Activated naive CD4-positive, alpha-beta T cell treated with anti-CD3 and anti-CD28 coated beads, Interleukin-2, amount 50 U/mL, for 24 hours (primary cell): Measurements from ENCODE around the gene ZBTB39.

ENCODE experiments used
- H3K27ac Mint-ChIP-seq: one replicate; pipeline ENCODE4 v1.8.0; 2021; ENCODE audit warnings: mild to moderate bottlenecking, mixed read lengths
- H3K27me3 Mint-ChIP-seq: one replicate; pipeline ENCODE4 v1.8.0; 2021; ENCODE audit warnings: mixed read lengths
- H3K36me3 Mint-ChIP-seq: one replicate; pipeline ENCODE4 v1.8.0; 2021; ENCODE audit warnings: mixed read lengths
- H3K4me1 Mint-ChIP-seq: one replicate; pipeline ENCODE4 v1.8.0; 2021; ENCODE audit warnings: mixed read lengths
- H3K4me3 Mint-ChIP-seq: one replicate; pipeline ENCODE4 v1.8.0; 2021; ENCODE audit warnings: mild to moderate bottlenecking, mixed read lengths
- H3K9me3 Mint-ChIP-seq: one replicate; pipeline ENCODE4 v1.8.0; 2021; ENCODE audit warnings: mixed read lengths

Gene ZBTB39

GRCh38 chr12:57016348-57016747 is 10.0 kb upstream of the ZBTB39 start, which contains the start of gene TAC3:
Gene TAC3, minus strand, starts transcription at chr12:57016529. Its CDS starts 732 bp downstream, at chr12:57015797.
- Mint-ChIP-seq H3K4me3 (no peak within 1 kb of the TSS), H3K27me3 (no peaks in the 10 kb centered on the region), H3K9me3 (no peaks in the 10 kb centered on the region), H3K4me1 (peaks cover 60% of the 10 kb centered on the region), H3K27ac (peak within 1 kb of the TSS; percentile 73), H3K36me3 (no peaks in the 10 kb centered on the region)

GRCh38 chr12:57012600-57013465 is 6.5 kb upstream of the ZBTB39 start:
- peaks cover 62% of the 10 kb centered on the region for H3K4me1 Mint-ChIP-seq
- no peaks in the 10 kb centered on the region for H3K27me3 Mint-ChIP-seq
- H3K36me3 Mint-ChIP-seq: no peaks in the 10 kb centered on the region
- H3K4me3 Mint-ChIP-seq: no peak overlapping the region
- peak overlapping the region; percentile 18 for H3K27ac Mint-ChIP-seq
- H3K9me3 Mint-ChIP-seq: no peaks in the 10 kb centered on the region

GRCh38 chr12:57011438-57012424 is 5.4 kb upstream of the ZBTB39 start:
- H3K9me3 Mint-ChIP-seq: no peaks in the 10 kb centered on the region
- peaks cover 73% of the 10 kb centered on the region for H3K4me1 Mint-ChIP-seq
- no peaks in the 10 kb centered on the region for H3K36me3 Mint-ChIP-seq
- peak overlapping the region; percentile 84 for H3K27ac Mint-ChIP-seq
- H3K27me3 Mint-ChIP-seq: no peaks in the 10 kb centered on the region
- peak overlapping the region; percentile 53 for H3K4me3 Mint-ChIP-seq

GRCh38 chr12:57010627-57011247 is 4.4 kb upstream of the ZBTB39 start:
- no peaks in the 10 kb centered on the region for H3K36me3 Mint-ChIP-seq
- H3K4me1 Mint-ChIP-seq: peaks cover 77% of the 10 kb centered on the region
- H3K9me3 Mint-ChIP-seq: no peaks in the 10 kb centered on the region
- H3K4me3 Mint-ChIP-seq: peak overlapping the region; percentile 53
- H3K27me3 Mint-ChIP-seq: no peaks in the 10 kb centered on the region
- no peak overlapping the region for H3K27ac Mint-ChIP-seq

- H3K9me3 Mint-ChIP-seq: no peaks in the 10 kb centered on the region
- peaks cover 81% of the 10 kb centered on the region for H3K4me1 Mint-ChIP-seq
- peak overlapping the region; percentile 5 for H3K4me3 Mint-ChIP-seq
- peak overlapping the region; percentile 87 for H3K27ac Mint-ChIP-seq
- H3K27me3 Mint-ChIP-seq: no peaks in the 10 kb centered on the region
- H3K36me3 Mint-ChIP-seq: no peaks in the 10 kb centered on the region
Measured at GRCh38 chr12:57009949-57010626, 3.7 kb upstream of the ZBTB39 start.

- Mint-ChIP-seq H3K27ac (peak overlapping the region; percentile 25), H3K27me3 (no peaks in the 10 kb centered on the region), H3K36me3 (peaks cover 9% of the 10 kb centered on the region), H3K4me3 (peak overlapping the region; percentile 2), H3K9me3 (no peaks in the 10 kb centered on the region), H3K4me1 (peaks cover 82% of the 10 kb centered on the region)
Measured at GRCh38 chr12:57008178-57008577, 1.8 kb upstream of the ZBTB39 start.

- peak overlapping the region; percentile 99 for H3K27ac Mint-ChIP-seq
- no peaks in the 10 kb centered on the region for H3K27me3 Mint-ChIP-seq
- no peaks in the 10 kb centered on the region for H3K9me3 Mint-ChIP-seq
- H3K4me3 Mint-ChIP-seq: peak overlapping the region; percentile 91
- H3K4me1 Mint-ChIP-seq: peaks cover 76% of the 10 kb centered on the region
- peaks cover 12% of the 10 kb centered on the region for H3K36me3 Mint-ChIP-seq
Measured at GRCh38 chr12:57006809-57007475, 596 bp upstream of the ZBTB39 start.

- no peaks in the 10 kb centered on the region for H3K27me3 Mint-ChIP-seq
- peak overlapping the region; percentile 95 for H3K4me3 Mint-ChIP-seq
- peaks cover 77% of the 10 kb centered on the region for H3K4me1 Mint-ChIP-seq
- no peaks in the 10 kb centered on the region for H3K9me3 Mint-ChIP-seq
- H3K36me3 Mint-ChIP-seq: peaks cover 12% of the 10 kb centered on the region
- no peak overlapping the region for H3K27ac Mint-ChIP-seq
Measured at GRCh38 chr12:57004651-57005050, 1.7 kb downstream of the ZBTB39 start.

GRCh38 chr12:57003395-57003794 is 3.0 kb downstream of the ZBTB39 start:
- H3K27me3 Mint-ChIP-seq: no peaks in the 10 kb centered on the region
- H3K4me1 Mint-ChIP-seq: peaks cover 83% of the 10 kb centered on the region
- H3K36me3 Mint-ChIP-seq: peaks cover 15% of the 10 kb centered on the region
- no peak overlapping the region for H3K27ac Mint-ChIP-seq
- no peaks in the 10 kb centered on the region for H3K9me3 Mint-ChIP-seq
- no peak overlapping the region for H3K4me3 Mint-ChIP-seq

- H3K27me3 Mint-ChIP-seq: no peaks in the 10 kb centered on the region
- H3K27ac Mint-ChIP-seq: peak overlapping the region; percentile 57
- H3K4me3 Mint-ChIP-seq: peak overlapping the region; percentile 33
- H3K36me3 Mint-ChIP-seq: peaks cover 18% of the 10 kb centered on the region
- H3K9me3 Mint-ChIP-seq: no peaks in the 10 kb centered on the region
- H3K4me1 Mint-ChIP-seq: peaks cover 72% of the 10 kb centered on the region
Measured at GRCh38 chr12:57001448-57001906, 4.9 kb downstream of the ZBTB39 start.

- peak overlapping the region; percentile 5 for H3K4me3 Mint-ChIP-seq
- H3K9me3 Mint-ChIP-seq: no peaks in the 10 kb centered on the region
- no peak overlapping the region for H3K27ac Mint-ChIP-seq
- peaks cover 18% of the 10 kb centered on the region for H3K36me3 Mint-ChIP-seq
- H3K27me3 Mint-ChIP-seq: no peaks in the 10 kb centered on the region
- H3K4me1 Mint-ChIP-seq: peaks cover 67% of the 10 kb centered on the region
Measured at GRCh38 chr12:57000393-57000792, 6.0 kb downstream of the ZBTB39 start.

- Mint-ChIP-seq H3K4me3 (no peak overlapping the region), H3K36me3 (peaks cover 18% of the 10 kb centered on the region), H3K27ac (peak overlapping the region; percentile 92), H3K27me3 (no peaks in the 10 kb centered on the region), H3K9me3 (no peaks in the 10 kb centered on the region), H3K4me1 (peaks cover 58% of the 10 kb centered on the region)
Measured at GRCh38 chr12:56999456-56999855, 6.9 kb downstream of the ZBTB39 start.

GRCh38 chr12:56998981-56999380 is 7.4 kb downstream of the ZBTB39 start:
- peaks cover 14% of the 10 kb centered on the region for H3K36me3 Mint-ChIP-seq
- H3K4me3 Mint-ChIP-seq: peak overlapping the region; percentile 74
- no peaks in the 10 kb centered on the region for H3K9me3 Mint-ChIP-seq
- peaks cover 53% of the 10 kb centered on the region for H3K4me1 Mint-ChIP-seq
- no peaks in the 10 kb centered on the region for H3K27me3 Mint-ChIP-seq
- peak overlapping the region; percentile 92 for H3K27ac Mint-ChIP-seq

- H3K36me3 Mint-ChIP-seq: peaks cover 10% of the 10 kb centered on the region
- H3K27ac Mint-ChIP-seq: peak overlapping the region; percentile 38
Measured at GRCh38 chr12:56998316-56998715, 8.0 kb downstream of the ZBTB39 start.

More at GRCh38 chr12:56998316-56998715, 8.0 kb downstream of the ZBTB39 start:
- Mint-ChIP-seq H3K27me3 (no peaks in the 10 kb centered on the region), H3K4me3 (peak overlapping the region; percentile 51), H3K4me1 (peaks cover 50% of the 10 kb centered on the region), H3K9me3 (no peaks in the 10 kb centered on the region)
